ENCODE results near the gene TACR2.
A peak's percentile ranks its signal among the peaks of the same experiment; 100 is the strongest.

Gene TACR2

GRCh38 chr10:69449841-69450240 is 33.1 kb upstream of the TACR2 start:
- peak; percentile 40 for DNase-seq (ENCODE audit: extremely low read depth, low read depth)
- H3K4me3 ChIP-seq (replicated peaks; ENCODE audit: low read depth, low read length) = no peak overlapping the region
- TF ChIP-seq CTCF (IDR thresholded peaks at IDR 0.05; ENCODE audit: low read depth, low read length, missing control alignments) = peak; percentile 59

- no peak overlapping the region for H3K4me3 ChIP-seq (replicated peaks; ENCODE audit: low read depth, low read length)
- DNase-seq (ENCODE audit: extremely low read depth, low read depth) = peak; percentile 55
- TF ChIP-seq CTCF (IDR thresholded peaks at IDR 0.05; ENCODE audit: low read depth, low read length, missing control alignments) = no peak
These were observed 30.0 kb upstream of the TACR2 start for GRCh38 chr10:69446650-69447151.

- no peak for TF ChIP-seq CTCF (IDR thresholded peaks at IDR 0.05; ENCODE audit: low read depth, low read length, missing control alignments)
- no peak overlapping the region for H3K4me3 ChIP-seq (replicated peaks; ENCODE audit: low read depth, low read length)
- no peak for DNase-seq (ENCODE audit: extremely low read depth, low read depth)
These were observed 29.5 kb upstream of the TACR2 start for GRCh38 chr10:69446229-69446628.

- H3K4me3 ChIP-seq (replicated peaks; ENCODE audit: low read depth, low read length) = no peak overlapping the region
- DNase-seq (ENCODE audit: extremely low read depth, low read depth) = no peak
- no peak for TF ChIP-seq CTCF (IDR thresholded peaks at IDR 0.05; ENCODE audit: low read depth, low read length, missing control alignments)
These were observed 28.3 kb upstream of the TACR2 start for GRCh38 chr10:69445041-69445440.

- DNase-seq (ENCODE audit: extremely low read depth, low read depth) = no peak
- no peak for TF ChIP-seq CTCF (IDR thresholded peaks at IDR 0.05; ENCODE audit: low read depth, low read length, missing control alignments)
- no peak overlapping the region for H3K4me3 ChIP-seq (replicated peaks; ENCODE audit: low read depth, low read length)
These were observed 26.6 kb upstream of the TACR2 start for GRCh38 chr10:69443354-69443753.

GRCh38 chr10:69439813-69440506 is 23.2 kb upstream of the TACR2 start:
- H3K4me3 ChIP-seq (replicated peaks; ENCODE audit: low read depth, low read length) = no peak overlapping the region
- DNase-seq (ENCODE audit: extremely low read depth, low read depth) = no peak
- TF ChIP-seq CTCF (IDR thresholded peaks at IDR 0.05; ENCODE audit: low read depth, low read length, missing control alignments) = no peak

- no peak for TF ChIP-seq CTCF (IDR thresholded peaks at IDR 0.05; ENCODE audit: low read depth, low read length, missing control alignments)
- no peak overlapping the region for H3K4me3 ChIP-seq (replicated peaks; ENCODE audit: low read depth, low read length)
- DNase-seq (ENCODE audit: extremely low read depth, low read depth) = no peak
These were observed 22.6 kb upstream of the TACR2 start for GRCh38 chr10:69439350-69439739.
